ENCODE results near the gene CPEB1. TPM values are rescaled to one million over a fixed set of nuclear protein-coding genes. Genes with fewer than 3 reads are reported as not detected.

CPEB1 gene
- total RNA-seq, 1 experiment from 2014 or later = 0.04 TPM

DNA sequence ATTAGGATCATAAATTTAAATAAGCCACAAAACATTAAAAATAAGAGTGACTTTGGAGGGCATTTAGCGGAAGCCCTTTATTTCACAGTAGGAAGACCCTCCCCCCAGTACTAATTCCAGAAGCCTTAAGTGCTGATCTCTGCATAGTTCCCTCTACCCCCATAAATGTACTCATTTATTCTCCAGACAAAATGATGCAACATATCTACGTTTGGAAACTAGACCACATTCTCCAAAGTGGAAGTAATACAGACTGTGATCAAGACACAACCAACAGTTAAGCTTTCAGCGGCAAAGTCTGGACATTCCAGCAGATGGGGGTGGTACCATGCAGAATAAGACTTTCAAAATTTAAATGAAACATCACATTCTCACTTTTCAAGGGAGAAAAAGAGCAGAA is 62.1 kb downstream of the CPEB1 start:
- Histone ChIP-seq H3K4me1 (no peaks in the 10 kb centered on the region), H3K27me3 (0 out of 2 replicates have a peak, but pooled peaks cover 6% of the 10 kb centered on the region), H3K36me3 (no peaks in the 10 kb centered on the region), H3K9me3 (replicated peaks) (no peaks in the 10 kb centered on the region), H3K4me3 (no peak overlapping the region), H3K27ac (no peak overlapping the region)
- no peak for DNase-seq

DNA sequence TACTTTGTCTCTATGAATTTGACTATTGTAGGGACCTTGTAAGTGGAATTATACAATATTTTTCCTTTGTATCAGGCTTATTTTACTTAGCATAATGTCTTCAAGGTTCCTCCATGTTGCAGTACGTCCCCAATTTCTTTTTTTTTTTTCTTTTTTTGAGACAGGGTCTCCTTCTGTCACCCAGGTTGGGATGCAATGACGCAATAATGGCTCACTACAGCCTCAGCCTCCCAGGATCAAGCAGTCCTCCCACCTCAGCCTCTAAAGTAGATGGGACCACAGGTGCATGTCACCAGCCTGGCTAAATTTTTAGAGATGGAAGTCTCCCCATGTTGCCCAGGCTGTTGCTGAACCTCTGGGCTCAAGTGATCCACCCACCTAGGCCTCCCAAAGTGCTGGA is 66.5 kb downstream of the CPEB1 start:
- Histone ChIP-seq H3K4me1 (no peaks in the 10 kb centered on the region), H3K4me3 (no peak overlapping the region), H3K36me3 (no peaks in the 10 kb centered on the region), H3K27ac (no peak overlapping the region), H3K27me3 (0 out of 2 replicates have a peak, but pooled peaks cover 6% of the 10 kb centered on the region), H3K9me3 (replicated peaks) (no peaks in the 10 kb centered on the region)
- no peak for DNase-seq

DNA sequence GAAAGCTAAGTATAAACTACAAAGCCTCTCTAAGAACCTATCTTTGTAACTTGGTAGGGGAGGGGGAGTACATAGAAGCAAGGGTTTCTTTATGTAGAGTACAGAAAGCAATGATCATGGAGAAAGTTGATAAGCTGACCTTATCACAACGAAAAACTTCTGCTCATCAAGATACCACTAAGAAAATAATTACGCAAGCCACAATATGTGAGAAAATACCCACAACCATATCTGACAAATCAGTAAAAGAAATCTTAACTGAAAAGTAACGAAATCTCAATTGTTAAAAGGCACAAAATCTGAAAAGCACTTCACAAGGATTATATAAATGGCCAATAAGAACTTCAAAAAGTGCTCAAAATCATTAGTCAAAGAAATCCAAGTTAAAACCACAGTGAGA is 71.8 kb downstream of the CPEB1 start:
- Histone ChIP-seq H3K36me3 (no peaks in the 10 kb centered on the region), H3K27ac (no peak overlapping the region), H3K4me3 (no peak overlapping the region), H3K27me3 (peaks cover 9% of the 10 kb centered on the region; the same call in 1 of the 2 replicates), H3K9me3 (replicated peaks) (no peaks in the 10 kb centered on the region), H3K4me1 (no peaks in the 10 kb centered on the region)
- DNase-seq = no peak

DNA sequence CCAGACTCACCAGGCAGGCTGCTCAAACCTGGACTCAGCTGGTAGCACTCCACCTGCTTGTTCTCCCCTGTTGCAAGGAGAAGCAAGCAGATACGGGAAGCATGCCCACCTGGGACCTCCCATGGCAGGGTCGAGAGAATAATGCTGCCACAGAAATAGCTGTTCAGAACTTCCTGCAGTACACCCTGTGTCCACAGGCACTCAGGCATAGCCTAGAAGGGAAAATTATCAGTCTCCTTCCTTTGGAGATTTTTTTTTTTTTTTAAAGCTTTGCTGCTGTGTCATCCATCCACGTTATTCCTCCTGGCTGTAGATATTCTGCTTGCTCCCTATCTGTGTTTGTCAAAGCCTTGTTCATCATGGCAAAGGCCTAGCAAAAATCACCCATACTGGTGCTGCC is 74.2 kb downstream of the CPEB1 start:
- Histone ChIP-seq H3K4me1 (no peaks in the 10 kb centered on the region), H3K4me3 (no peak overlapping the region), H3K27me3 (peaks cover 16% of the 10 kb centered on the region), H3K36me3 (no peaks in the 10 kb centered on the region), H3K27ac (no peak overlapping the region), H3K9me3 (replicated peaks) (no peaks in the 10 kb centered on the region)
- no peak for DNase-seq

DNA sequence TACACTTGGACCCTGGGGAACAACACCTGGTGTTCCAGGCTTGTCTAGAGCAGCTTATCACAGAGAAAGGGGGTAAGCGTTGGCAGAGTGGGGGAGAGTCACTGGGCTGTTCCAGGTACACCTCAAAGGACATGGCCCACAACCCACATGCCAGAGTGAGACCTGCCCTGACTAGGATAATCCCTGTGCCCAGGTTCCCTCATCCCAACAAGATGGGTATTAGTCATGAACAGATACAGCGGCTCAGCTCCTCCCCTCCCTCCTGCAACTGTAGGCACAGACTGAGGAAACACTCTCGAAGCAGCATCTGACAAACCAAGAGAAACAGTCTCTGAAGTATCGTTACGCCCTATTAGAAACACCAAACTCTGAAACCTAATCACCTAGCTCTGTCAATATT is 74.9 kb downstream of the CPEB1 start:
- Histone ChIP-seq H3K9me3 (replicated peaks) (no peaks in the 10 kb centered on the region), H3K4me3 (no peak overlapping the region)
- DNase-seq = no peak

DNA sequence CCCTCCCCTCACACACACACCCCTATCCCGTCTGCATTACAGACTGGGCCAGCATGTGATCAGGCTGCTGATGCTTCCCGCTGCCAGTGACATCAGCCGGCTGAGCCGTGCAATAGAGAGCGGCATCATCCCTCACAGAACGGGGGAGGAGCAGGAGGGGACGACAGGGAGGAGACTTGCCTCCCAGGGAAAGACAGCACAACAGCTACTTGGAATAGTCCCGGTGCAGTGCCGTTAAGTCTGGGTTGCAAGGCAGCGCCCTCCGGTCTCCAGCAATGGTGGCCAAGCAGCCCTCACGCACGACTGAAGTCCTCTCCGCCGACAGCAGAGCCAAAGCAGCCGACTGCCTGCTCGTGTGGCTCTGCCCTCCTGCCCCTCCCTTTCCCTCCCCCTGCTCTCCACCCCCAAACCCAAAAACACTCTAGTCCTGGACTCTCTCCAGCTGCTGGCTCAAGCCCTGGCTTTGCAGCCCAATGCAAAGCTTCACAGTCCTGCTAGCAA is 75.4 kb downstream of the CPEB1 start:
- Histone ChIP-seq H3K36me3 (no peaks in the 10 kb centered on the region), H3K9me3 (replicated peaks) (no peaks in the 10 kb centered on the region), H3K27ac (no peak overlapping the region), H3K4me3 (peak overlapping the region; percentile 36), H3K27me3 (peaks cover 22% of the 10 kb centered on the region), H3K4me1 (no peaks in the 10 kb centered on the region)
- DNase-seq = peak; percentile 42 to 55

More for the DNA sequence above, 74.9 kb downstream of the CPEB1 start:
- no peaks in the 10 kb centered on the region for H3K4me1 ChIP-seq
- no peaks in the 10 kb centered on the region for H3K36me3 ChIP-seq
- H3K27me3 ChIP-seq = peaks cover 22% of the 10 kb centered on the region
- H3K27ac ChIP-seq = no peak overlapping the region

DNA sequence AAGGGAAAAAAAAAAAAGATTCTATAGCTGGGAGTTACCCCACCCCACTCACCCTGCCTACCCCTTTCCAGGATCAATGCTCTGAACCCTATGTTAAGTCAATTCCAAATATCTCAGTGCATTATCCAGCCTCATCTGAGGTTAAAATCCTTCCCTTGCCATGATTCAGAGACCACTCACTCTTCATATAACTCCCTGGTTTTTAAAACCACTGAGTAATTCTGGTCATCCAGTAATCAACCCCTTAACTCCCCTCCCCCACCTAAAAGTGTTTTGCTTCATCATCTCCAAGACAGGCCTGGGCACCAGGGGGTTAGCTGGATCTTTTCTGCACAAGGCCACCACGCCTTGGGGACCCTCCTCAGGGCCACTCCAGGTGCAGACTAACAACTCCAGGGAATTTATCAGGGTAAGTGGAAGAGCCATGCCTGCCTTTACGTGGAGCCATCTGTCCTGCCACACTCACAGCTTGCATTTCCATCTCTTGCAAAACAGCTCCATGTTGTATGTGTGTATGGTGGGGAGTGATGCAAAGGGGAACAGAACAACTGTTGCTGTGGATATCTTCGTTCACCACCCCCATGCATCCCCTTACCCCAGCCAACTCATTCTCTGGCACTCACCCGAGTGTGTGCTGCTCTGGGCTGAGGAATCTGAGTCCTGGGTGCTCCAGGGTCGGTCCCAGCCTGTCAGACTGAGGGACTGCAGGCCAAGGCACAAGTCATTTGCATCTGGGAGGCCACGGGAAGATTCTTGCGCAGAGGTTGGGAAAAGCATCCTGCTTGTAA is 76.2 kb downstream of the CPEB1 start:
- DNase-seq = no peak
- no peaks in the 10 kb centered on the region for H3K9me3 ChIP-seq (replicated peaks)
- peaks cover 22% of the 10 kb centered on the region for H3K27me3 ChIP-seq
- 0 out of 2 replicates have a peak overlapping the region, but pooled peaks have one; percentile 36 for H3K4me3 ChIP-seq
- H3K4me1 ChIP-seq = no peaks in the 10 kb centered on the region
- H3K27ac ChIP-seq = no peak overlapping the region
- no peaks in the 10 kb centered on the region for H3K36me3 ChIP-seq

DNA sequence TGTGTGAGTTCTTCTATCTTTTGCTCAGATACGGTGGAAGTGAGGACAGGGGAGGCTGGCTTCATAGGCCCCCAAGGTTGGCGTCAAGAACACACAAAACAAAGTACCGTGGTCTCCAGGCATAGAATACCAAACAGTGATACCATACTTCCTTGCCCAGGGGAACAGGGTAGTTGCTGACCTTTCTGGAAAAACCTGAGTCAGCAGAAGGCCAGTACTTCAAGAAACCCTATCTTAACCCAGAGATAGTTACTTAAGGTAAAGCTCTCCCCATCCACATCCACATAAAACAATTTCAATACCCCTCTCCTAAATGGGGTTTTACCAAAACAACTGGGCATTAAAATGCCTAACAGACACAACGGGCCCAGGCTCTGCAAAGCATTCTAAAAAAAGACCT is 77.3 kb downstream of the CPEB1 start:
- H3K36me3 ChIP-seq = no peaks in the 10 kb centered on the region
- no peak for DNase-seq
- H3K27ac ChIP-seq = no peak overlapping the region
- H3K4me3 ChIP-seq = no peak overlapping the region
- H3K9me3 ChIP-seq (replicated peaks) = no peaks in the 10 kb centered on the region
- H3K4me1 ChIP-seq = no peaks in the 10 kb centered on the region
- peaks cover 15% of the 10 kb centered on the region for H3K27me3 ChIP-seq

DNA sequence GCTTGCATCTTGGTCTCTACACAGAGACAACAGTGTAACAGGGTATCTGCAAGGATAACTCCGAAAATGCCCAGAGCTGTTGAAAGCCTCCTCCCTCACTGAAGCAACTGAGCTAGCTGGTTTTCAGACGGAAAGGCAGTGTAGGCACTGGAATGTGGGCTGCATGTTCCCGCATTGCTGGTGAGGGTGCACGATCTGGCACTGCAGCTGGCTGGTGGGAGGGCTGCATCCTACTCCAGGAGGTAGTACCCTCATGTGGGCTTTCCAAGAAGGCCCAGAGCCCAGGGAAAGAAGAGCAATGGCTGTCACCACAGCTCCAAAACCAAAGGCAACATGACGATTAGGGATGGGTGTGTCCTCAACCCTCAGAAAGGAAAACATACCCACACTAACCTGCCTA is 78.2 kb downstream of the CPEB1 start:
- Histone ChIP-seq H3K36me3 (no peaks in the 10 kb centered on the region), H3K4me1 (no peaks in the 10 kb centered on the region), H3K4me3 (no peak overlapping the region), H3K9me3 (replicated peaks) (no peaks in the 10 kb centered on the region), H3K27me3 (peaks cover 13% of the 10 kb centered on the region), H3K27ac (no peak overlapping the region)
- no peak for DNase-seq

DNA sequence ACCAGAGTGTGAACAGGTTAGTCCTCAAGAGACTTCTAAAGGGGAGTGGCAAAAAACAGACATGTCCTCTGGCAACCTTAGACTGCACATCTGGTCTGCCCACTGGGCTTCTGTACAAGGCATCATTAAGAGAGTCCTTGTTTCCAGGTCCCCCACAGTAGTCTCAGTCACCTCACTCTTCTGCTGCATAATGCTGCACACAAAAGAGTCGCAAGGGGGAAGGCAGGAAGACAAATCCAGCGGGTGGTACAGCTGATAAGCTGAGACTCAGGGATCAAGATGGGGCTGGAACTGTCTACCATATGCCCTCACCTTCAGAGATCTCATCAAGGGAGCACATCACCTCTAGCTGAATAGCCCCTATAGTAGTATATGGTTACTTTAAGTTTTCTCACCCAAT is 79.5 kb downstream of the CPEB1 start:
- Histone ChIP-seq H3K4me3 (no peak overlapping the region), H3K27me3 (peaks cover 13% of the 10 kb centered on the region), H3K9me3 (replicated peaks) (no peaks in the 10 kb centered on the region), H3K36me3 (no peaks in the 10 kb centered on the region), H3K27ac (no peak overlapping the region), H3K4me1 (no peaks in the 10 kb centered on the region)
- DNase-seq = no peak

DNA sequence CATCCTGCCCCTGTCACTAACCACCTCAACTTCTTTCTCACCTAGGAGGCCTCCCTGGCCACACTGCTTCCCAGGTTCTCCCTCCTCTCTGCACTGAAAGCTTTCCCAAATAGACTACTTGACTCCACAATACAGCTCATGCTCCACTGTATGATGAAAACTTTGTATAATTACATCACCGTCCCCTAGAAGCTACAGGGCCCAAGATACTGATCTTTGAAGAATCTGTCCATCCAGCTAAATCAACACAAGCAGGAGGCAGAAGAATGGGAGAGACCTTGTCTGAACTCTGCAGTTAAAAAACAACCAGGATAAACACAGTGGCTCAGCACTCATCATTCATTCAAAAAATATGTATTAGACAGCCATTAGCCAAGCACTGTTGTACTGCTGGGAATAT is 80.5 kb downstream of the CPEB1 start:
- H3K9me3 ChIP-seq (replicated peaks) = no peaks in the 10 kb centered on the region
- H3K27me3 ChIP-seq = peaks cover 13% of the 10 kb centered on the region
- no peak overlapping the region for H3K27ac ChIP-seq
- no peak overlapping the region for H3K4me3 ChIP-seq
- no peaks in the 10 kb centered on the region for H3K4me1 ChIP-seq
- H3K36me3 ChIP-seq = no peaks in the 10 kb centered on the region
- no peak for DNase-seq

DNA sequence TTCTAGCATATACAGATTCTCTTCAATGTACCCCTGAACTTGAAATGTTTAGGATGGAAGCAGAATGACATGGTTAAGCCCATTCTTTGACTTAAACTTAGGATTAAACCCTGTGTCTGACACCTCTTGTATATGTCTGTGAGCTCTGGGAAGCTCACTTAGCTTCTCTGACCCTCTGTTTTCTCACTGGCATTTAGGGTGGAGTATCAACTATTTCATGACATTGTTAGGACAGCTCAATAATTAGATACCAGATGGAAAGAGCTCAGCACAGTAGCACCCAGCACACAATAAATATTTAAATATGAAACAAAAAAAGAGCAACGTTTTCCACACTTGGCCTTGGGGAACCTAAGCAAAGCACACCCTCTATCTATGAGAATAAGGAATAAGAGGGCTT is 88.7 kb downstream of the CPEB1 start:
- peaks cover 17% of the 10 kb centered on the region; the same call in 1 of the 2 replicates for H3K27me3 ChIP-seq
- H3K4me3 ChIP-seq = no peak overlapping the region
- no peak for DNase-seq
- H3K27ac ChIP-seq = no peak overlapping the region
- H3K4me1 ChIP-seq = no peaks in the 10 kb centered on the region
- H3K9me3 ChIP-seq (replicated peaks) = no peaks in the 10 kb centered on the region
- H3K36me3 ChIP-seq = no peaks in the 10 kb centered on the region

DNA sequence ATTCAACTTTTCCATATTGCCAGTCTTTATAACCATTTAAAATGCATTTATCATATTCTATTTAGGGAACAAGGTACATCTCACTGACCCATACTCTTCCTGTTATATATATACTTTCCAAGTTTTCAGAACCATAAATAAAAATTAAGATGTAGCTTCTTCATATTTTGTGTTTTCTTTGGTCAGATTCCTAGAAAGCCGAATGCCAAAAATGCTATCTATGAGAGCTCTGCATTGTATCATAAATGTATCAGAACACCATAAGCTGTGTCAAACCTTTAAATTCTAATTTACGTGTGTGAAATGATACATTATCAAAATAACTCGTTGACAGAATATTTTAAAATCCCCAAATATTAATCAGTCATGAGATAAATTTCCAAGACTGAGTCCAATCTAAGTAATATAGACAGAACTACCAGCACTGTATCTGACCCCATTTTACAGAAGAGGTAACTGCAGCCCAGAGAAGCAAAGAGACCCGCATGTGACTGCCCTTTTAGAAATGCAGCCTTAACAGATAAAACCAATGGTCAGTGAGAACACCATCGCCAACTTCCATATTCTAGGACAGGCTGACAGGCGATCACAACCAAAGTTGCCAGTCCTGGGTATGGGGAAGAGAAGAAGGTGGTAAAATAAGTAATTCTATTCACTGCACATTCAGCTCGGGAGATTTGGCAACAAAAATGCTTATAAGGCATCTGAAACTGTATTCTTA is 90.7 kb downstream of the CPEB1 start:
- H3K36me3 ChIP-seq = no peaks in the 10 kb centered on the region
- H3K4me1 ChIP-seq = no peaks in the 10 kb centered on the region
- H3K27ac ChIP-seq = no peak overlapping the region
- no peak overlapping the region for H3K4me3 ChIP-seq
- H3K9me3 ChIP-seq (replicated peaks) = no peaks in the 10 kb centered on the region
- H3K27me3 ChIP-seq = peaks cover 22% of the 10 kb centered on the region; the same call in 1 of the 2 replicates
- no peak for DNase-seq

DNA sequence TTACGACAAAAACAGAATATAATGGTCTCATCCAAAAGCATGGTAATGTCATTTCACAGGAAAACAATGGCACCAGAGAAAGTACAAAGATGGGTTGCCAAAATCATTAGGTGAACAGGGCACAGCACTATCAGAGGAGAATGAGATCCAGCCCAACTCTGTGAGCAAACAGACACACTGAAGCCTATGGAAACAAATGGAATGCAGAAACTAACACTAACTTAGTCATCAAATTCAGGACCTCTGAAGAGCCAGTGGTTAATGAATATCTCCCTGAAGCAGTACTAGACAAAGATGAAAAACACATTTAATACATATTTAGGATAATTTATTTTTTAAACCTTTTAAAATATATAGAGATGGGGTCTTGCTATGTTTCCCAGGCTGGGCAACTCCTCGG is 92.3 kb downstream of the CPEB1 start:
- peaks cover 22% of the 10 kb centered on the region; the same call in 1 of the 2 replicates for H3K27me3 ChIP-seq
- H3K27ac ChIP-seq = no peak overlapping the region
- DNase-seq = no peak
- H3K9me3 ChIP-seq (replicated peaks) = no peaks in the 10 kb centered on the region
- H3K4me3 ChIP-seq = no peak overlapping the region
- no peaks in the 10 kb centered on the region for H3K36me3 ChIP-seq
- no peaks in the 10 kb centered on the region for H3K4me1 ChIP-seq

DNA sequence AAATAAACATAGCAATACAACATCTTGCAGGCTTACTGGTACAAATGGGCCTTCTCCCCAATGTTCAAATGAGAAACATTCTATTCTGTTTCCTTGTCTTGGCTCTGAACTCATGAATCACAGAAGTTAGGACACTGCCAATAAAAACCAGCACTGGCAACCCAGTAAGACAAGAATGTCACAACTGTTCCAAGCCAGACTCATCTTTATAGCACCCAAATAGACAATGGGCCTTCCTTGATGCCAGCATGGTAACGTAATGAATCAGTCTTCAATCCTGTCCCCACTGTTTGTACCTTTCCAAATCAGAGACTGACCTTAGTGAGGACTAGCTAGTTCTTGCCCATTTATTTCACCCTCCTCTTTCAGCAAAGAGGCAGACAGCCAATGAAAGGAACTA is 92.8 kb downstream of the CPEB1 start:
- no peak overlapping the region for H3K27ac ChIP-seq
- H3K36me3 ChIP-seq = no peaks in the 10 kb centered on the region
- H3K9me3 ChIP-seq (replicated peaks) = no peaks in the 10 kb centered on the region
- DNase-seq = no peak
- H3K4me3 ChIP-seq = no peak overlapping the region
- no peaks in the 10 kb centered on the region for H3K4me1 ChIP-seq
- peaks cover 24% of the 10 kb centered on the region; the same call in 1 of the 2 replicates for H3K27me3 ChIP-seq

All from SJCRH30 (cell line).